ENCODE results near the gene DDAH2. TPM values are rescaled to one million over a fixed set of nuclear protein-coding genes. Genes with fewer than 3 reads are reported as not detected.

DDAH2 gene
- polyA plus RNA-seq, 1 donor from 2014 or later = 386 TPM

DNA sequence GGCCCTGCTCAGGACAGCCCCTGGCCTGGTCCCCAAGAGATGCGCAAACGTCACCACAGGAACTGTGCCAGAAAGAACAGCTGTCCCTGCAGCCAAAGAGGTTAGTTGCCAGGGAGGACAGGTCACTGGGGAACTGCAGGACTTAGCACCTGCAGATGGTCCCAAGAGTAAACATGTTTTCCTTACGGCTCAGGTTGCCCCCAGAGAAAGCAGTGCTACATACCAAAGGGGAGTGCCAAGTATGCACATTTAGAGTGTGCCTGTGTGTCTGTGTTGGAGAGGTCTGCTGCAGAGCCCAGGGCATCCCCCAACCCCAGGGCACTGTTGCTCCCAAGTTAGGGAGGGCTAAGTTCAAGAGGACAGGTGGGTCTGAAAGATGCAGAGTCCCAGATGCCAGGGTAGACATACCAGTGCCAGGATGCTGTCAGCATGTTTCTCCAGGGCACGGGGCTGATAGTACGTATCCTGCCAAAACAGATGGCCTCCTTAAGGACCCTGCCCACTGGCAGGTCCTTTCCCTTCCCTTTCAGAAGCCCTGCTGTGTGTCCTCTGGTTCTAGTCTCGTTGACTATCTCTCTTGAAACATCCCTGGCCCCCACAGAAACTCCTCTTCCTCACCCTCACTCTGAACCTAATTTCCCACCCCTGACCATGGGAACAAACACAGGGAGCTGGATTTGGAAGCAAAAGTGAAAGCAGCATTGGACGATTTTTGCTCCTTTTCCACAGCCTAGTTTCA, 27.3 kb downstream of the DDAH2 start:
- Histone ChIP-seq H3K79me2 (replicated peaks; ENCODE audit: insufficient read depth, low read length) (peaks cover 26% of the 10 kb centered on the region), H3K9me2 (ENCODE audit: insufficient read depth, low read length) (no peaks in the 10 kb centered on the region), H3K36me3 (ENCODE audit: insufficient read depth, low read length) (no peaks in the 10 kb centered on the region), H3K4me3 (ENCODE audit: low read length) (peak overlapping the region; percentile 84), H4K20me1 (ENCODE audit: insufficient read depth) (no peaks in the 10 kb centered on the region), H3K4me2 (ENCODE audit: low read length) (peak overlapping the region; percentile 96), H2AFZ (ENCODE audit: low read depth, low read length) (peak overlapping the region; percentile 88), H3K9me3 (ENCODE audit: low read length) (no peaks in the 10 kb centered on the region), H3F3A (ENCODE audit: insufficient read depth, low read length, poor library complexity, severe bottlenecking) (no peaks in the 10 kb centered on the region), H3K27me3 (ENCODE audit: insufficient read depth, low read depth, low read length) (no peaks in the 10 kb centered on the region), H3K9ac (ENCODE audit: low read length) (peak overlapping the region; percentile 93), H3K27ac (ENCODE audit: low read length) (peak overlapping the region; percentile 95)
- TF ChIP-seq EZH2 (IDR thresholded peaks at IDR 0.05; ENCODE audit: borderline replicate concordance, insufficient read depth, low read length, poor library complexity, severe bottlenecking) (no peak), POLR2AphosphoS5 (IDR thresholded peaks at IDR 0.05) (no peak), TAF1 (IDR thresholded peaks at IDR 0.05; ENCODE audit: low read depth) (no peak), SMC3 (conservative IDR thresholded peaks at IDR 0.05; ENCODE audit: poor library complexity) (no peak), MXI1 (conservative IDR thresholded peaks at IDR 0.05; ENCODE audit: poor library complexity, severe bottlenecking) (no peak), RAD21 (conservative IDR thresholded peaks at IDR 0.05) (no peak), EP300 (conservative IDR thresholded peaks at IDR 0.05; ENCODE audit: poor library complexity, severe bottlenecking) (no peak)
- TF ChIP-seq, protein P1, sequence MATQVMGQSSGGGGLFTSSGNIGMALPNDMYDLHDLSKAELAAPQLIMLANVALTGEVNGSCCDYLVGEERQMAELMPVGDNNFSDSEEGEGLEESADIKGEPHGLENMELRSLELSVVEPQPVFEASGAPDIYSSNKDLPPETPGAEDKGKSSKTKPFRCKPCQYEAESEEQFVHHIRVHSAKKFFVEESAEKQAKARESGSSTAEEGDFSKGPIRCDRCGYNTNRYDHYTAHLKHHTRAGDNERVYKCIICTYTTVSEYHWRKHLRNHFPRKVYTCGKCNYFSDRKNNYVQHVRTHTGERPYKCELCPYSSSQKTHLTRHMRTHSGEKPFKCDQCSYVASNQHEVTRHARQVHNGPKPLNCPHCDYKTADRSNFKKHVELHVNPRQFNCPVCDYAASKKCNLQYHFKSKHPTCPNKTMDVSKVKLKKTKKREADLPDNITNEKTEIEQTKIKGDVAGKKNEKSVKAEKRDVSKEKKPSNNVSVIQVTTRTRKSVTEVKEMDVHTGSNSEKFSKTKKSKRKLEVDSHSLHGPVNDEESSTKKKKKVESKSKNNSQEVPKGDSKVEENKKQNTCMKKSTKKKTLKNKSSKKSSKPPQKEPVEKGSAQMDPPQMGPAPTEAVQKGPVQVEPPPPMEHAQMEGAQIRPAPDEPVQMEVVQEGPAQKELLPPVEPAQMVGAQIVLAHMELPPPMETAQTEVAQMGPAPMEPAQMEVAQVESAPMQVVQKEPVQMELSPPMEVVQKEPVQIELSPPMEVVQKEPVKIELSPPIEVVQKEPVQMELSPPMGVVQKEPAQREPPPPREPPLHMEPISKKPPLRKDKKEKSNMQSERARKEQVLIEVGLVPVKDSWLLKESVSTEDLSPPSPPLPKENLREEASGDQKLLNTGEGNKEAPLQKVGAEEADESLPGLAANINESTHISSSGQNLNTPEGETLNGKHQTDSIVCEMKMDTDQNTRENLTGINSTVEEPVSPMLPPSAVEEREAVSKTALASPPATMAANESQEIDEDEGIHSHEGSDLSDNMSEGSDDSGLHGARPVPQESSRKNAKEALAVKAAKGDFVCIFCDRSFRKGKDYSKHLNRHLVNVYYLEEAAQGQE (IDR thresholded peaks at IDR 0.05; ENCODE audit: borderline replicate concordance) = no peak
- TF ChIP-seq, protein P2, sequence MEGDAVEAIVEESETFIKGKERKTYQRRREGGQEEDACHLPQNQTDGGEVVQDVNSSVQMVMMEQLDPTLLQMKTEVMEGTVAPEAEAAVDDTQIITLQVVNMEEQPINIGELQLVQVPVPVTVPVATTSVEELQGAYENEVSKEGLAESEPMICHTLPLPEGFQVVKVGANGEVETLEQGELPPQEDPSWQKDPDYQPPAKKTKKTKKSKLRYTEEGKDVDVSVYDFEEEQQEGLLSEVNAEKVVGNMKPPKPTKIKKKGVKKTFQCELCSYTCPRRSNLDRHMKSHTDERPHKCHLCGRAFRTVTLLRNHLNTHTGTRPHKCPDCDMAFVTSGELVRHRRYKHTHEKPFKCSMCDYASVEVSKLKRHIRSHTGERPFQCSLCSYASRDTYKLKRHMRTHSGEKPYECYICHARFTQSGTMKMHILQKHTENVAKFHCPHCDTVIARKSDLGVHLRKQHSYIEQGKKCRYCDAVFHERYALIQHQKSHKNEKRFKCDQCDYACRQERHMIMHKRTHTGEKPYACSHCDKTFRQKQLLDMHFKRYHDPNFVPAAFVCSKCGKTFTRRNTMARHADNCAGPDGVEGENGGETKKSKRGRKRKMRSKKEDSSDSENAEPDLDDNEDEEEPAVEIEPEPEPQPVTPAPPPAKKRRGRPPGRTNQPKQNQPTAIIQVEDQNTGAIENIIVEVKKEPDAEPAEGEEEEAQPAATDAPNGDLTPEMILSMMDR (IDR thresholded peaks at IDR 0.05; ENCODE audit: poor library complexity, severe bottlenecking) = no peak

DNA sequence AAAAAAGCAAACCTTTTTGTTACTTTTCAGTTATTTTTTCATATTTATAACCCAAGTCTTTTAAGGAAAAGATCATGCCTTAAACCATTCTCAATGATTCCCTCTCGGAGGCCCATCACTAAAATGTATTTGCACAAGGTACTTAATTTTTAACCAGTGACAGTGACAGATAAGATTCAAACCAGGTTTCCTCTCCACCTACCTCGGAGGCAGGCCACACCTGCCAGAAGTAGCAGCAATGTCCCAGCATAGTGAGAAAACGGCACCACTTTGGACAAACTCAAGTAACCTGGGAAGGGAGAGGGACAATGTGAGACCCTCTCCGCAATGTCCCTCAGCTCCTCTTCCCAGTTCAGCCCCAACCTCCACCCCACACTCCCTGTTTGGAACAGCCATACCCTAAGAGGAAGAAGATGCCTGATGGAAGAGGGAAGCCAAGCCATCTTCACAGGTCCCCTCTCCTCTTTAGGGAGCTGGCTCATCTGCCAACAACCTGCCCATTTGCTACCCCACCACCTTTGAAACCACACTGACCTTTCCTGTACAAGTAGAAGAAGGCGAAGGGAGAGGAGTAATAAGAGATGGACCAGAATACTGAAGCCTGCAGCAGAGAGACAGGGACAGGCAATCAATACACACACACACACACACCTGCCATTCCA, 28.2 kb downstream of the DDAH2 start:
- peak overlapping the region; percentile 84 for H3K4me3 ChIP-seq (ENCODE audit: low read length)
- no peaks in the 10 kb centered on the region for H3K36me3 ChIP-seq (ENCODE audit: insufficient read depth, low read length)
- H3K9me2 ChIP-seq (ENCODE audit: insufficient read depth, low read length) = no peaks in the 10 kb centered on the region
- no peak for TF ChIP-seq EZH2 (IDR thresholded peaks at IDR 0.05; ENCODE audit: borderline replicate concordance, insufficient read depth, low read length, poor library complexity, severe bottlenecking)
- TF ChIP-seq RAD21 (conservative IDR thresholded peaks at IDR 0.05) = no peak
- TF ChIP-seq SMC3 (conservative IDR thresholded peaks at IDR 0.05; ENCODE audit: poor library complexity) = no peak
- TF ChIP-seq, protein P1 (IDR thresholded peaks at IDR 0.05; ENCODE audit: borderline replicate concordance) = no peak
- TF ChIP-seq MXI1 (conservative IDR thresholded peaks at IDR 0.05; ENCODE audit: poor library complexity, severe bottlenecking) = no peak
- no peak for TF ChIP-seq TAF1 (IDR thresholded peaks at IDR 0.05; ENCODE audit: low read depth)
- no peak for TF ChIP-seq POLR2AphosphoS5 (IDR thresholded peaks at IDR 0.05)
- TF ChIP-seq, protein P2 (IDR thresholded peaks at IDR 0.05; ENCODE audit: poor library complexity, severe bottlenecking) = no peak
- no peak overlapping the region for H2AFZ ChIP-seq (ENCODE audit: low read depth, low read length)
- no peaks in the 10 kb centered on the region for H4K20me1 ChIP-seq (ENCODE audit: insufficient read depth)
- no peaks in the 10 kb centered on the region for H3F3A ChIP-seq (ENCODE audit: insufficient read depth, low read length, poor library complexity, severe bottlenecking)
- no peaks in the 10 kb centered on the region for H3K9me3 ChIP-seq (ENCODE audit: low read length)
- H3K4me2 ChIP-seq (ENCODE audit: low read length) = peak overlapping the region; percentile 96
- peaks cover 26% of the 10 kb centered on the region for H3K79me2 ChIP-seq (replicated peaks; ENCODE audit: insufficient read depth, low read length)
- no peak overlapping the region for H3K27ac ChIP-seq (ENCODE audit: low read length)
- H3K9ac ChIP-seq (ENCODE audit: low read length) = peak overlapping the region; percentile 93
- no peaks in the 10 kb centered on the region for H3K27me3 ChIP-seq (ENCODE audit: insufficient read depth, low read depth, low read length)
